OCI-LY1 (cell line): Measurements from ENCODE around the gene ALX4.

Experiments
- H2AFZ ChIP-seq: fragments of 200-600 bp; sonication (generic), shearing (Covaris generic); 2 replicates; pipeline ENCODE4 v1.6.0; 2014; ENCODE audit warnings: antibody characterized with exemption, mild to moderate bottlenecking, low read length
- H3F3A ChIP-seq: fragments of 200-600 bp; sonication (generic), shearing (Covaris generic); 2 replicates; pipeline ENCODE4 v1.6.0; 2014; ENCODE audit warnings: mild to moderate bottlenecking, antibody characterized with exemption, low read length, moderate library complexity; ENCODE audit not compliant: insufficient read depth
- H3K27ac ChIP-seq: fragments of 200-600 bp; sonication (generic); 2 replicates; pipeline ENCODE4 v1.5.1; 2014; ENCODE audit warnings: low read length, mixed run types, mild to moderate bottlenecking, low read depth; ENCODE audit not compliant: poor library complexity, severe bottlenecking
- H3K27me3 ChIP-seq: fragments of 200-600 bp; sonication (generic); 2 replicates; pipeline ENCODE4 v1.6.0; 2014; ENCODE audit warnings: antibody characterized with exemption, mild to moderate bottlenecking, low read length, moderate library complexity; ENCODE audit not compliant: insufficient read depth
- H3K36me3 ChIP-seq: fragments of 200-600 bp; sonication (generic); 2 replicates; pipeline ENCODE4 v1.6.1; 2014; ENCODE audit warnings: mild to moderate bottlenecking, antibody characterized with exemption, low read length, moderate library complexity, mixed read lengths; ENCODE audit not compliant: insufficient read depth
- H3K4me1 ChIP-seq: fragments of 200-600 bp; sonication (generic); 2 replicates; pipeline ENCODE4 v1.5.1; 2014; ENCODE audit warnings: mild to moderate bottlenecking, low read length, moderate library complexity; ENCODE audit not compliant: insufficient read depth, severe bottlenecking
- H3K4me2 ChIP-seq: fragments of 200-600 bp; sonication (generic), shearing (Covaris generic); 2 replicates; pipeline ENCODE4 v1.6.1; 2014; ENCODE audit warnings: low read length
- H3K4me3 ChIP-seq: fragments of 200-600 bp; sonication (generic); 2 replicates; pipeline ENCODE4 v1.5.1; 2014; ENCODE audit warnings: low read length, low read depth, mild to moderate bottlenecking, mixed read lengths; ENCODE audit not compliant: poor library complexity, severe bottlenecking
- H3K79me2 ChIP-seq: fragments of 200-600 bp; shearing (Covaris generic); 2 replicates; pipeline ENCODE4 v1.6.1; 2016; ENCODE audit warnings: mixed run types, low read length, mixed read lengths; ENCODE audit not compliant: insufficient read depth
- H3K9ac ChIP-seq: fragments of 200-600 bp; sonication (generic), shearing (Covaris generic); 2 replicates; pipeline ENCODE4 v1.6.1; 2014; ENCODE audit warnings: mild to moderate bottlenecking, low read length, mixed read lengths
- H3K9me2 ChIP-seq: fragments of 200-600 bp; sonication (generic), shearing (Covaris generic); 2 replicates; pipeline ENCODE4 v1.6.1; 2014; ENCODE audit warnings: low read depth, mild to moderate bottlenecking, low read length, mixed read lengths
- H3K9me3 ChIP-seq: fragments of 200-600 bp; shearing (Covaris generic); 2 replicates; pipeline ENCODE4 v1.6.1; 2014; ENCODE audit warnings: low read length, mixed read lengths
- H4K20me1 ChIP-seq: fragments of 200-600 bp; sonication (generic), shearing (Covaris generic); 2 replicates; pipeline ENCODE4 v1.6.0; 2016; ENCODE audit warnings: mild to moderate bottlenecking, low read length; ENCODE audit not compliant: insufficient read depth
- EZH2 ChIP-seq: fragments of 200-600 bp; sonication (generic), shearing (Covaris generic); IDR thresholded peaks from 2 replicates; pipeline ENCODE4 v1.8.0; 2017; ENCODE audit warnings: borderline replicate concordance, mixed run types, mild to moderate bottlenecking, antibody characterized with exemption, low read length, moderate library complexity, mixed read lengths
- TF ChIP-seq, protein P1 (sequence below): fragments of 200-600 bp; sonication (generic), shearing (Covaris generic); IDR thresholded peaks from 2 replicates; pipeline ENCODE4 v1.5.1; 2017; ENCODE audit warnings: mild to moderate bottlenecking, antibody characterized with exemption, low read length, moderate library complexity, mixed read lengths

The ALX4 gene

GRCh38 chr11:44288133-44288526 is 21.8 kb downstream of the ALX4 start:
- no peak overlapping the region for H3K4me3 ChIP-seq
- H3K36me3 ChIP-seq: no peaks in the 10 kb centered on the region
- H3K9ac ChIP-seq: no peak overlapping the region
- no peak overlapping the region for H3K4me2 ChIP-seq
- H3K27ac ChIP-seq: no peak overlapping the region
- no peaks in the 10 kb centered on the region for H3K79me2 ChIP-seq
- H3K9me3 ChIP-seq: no peaks in the 10 kb centered on the region
- H2AFZ ChIP-seq: no peak overlapping the region
- H4K20me1 ChIP-seq: no peaks in the 10 kb centered on the region
- TF ChIP-seq, protein P1, sequence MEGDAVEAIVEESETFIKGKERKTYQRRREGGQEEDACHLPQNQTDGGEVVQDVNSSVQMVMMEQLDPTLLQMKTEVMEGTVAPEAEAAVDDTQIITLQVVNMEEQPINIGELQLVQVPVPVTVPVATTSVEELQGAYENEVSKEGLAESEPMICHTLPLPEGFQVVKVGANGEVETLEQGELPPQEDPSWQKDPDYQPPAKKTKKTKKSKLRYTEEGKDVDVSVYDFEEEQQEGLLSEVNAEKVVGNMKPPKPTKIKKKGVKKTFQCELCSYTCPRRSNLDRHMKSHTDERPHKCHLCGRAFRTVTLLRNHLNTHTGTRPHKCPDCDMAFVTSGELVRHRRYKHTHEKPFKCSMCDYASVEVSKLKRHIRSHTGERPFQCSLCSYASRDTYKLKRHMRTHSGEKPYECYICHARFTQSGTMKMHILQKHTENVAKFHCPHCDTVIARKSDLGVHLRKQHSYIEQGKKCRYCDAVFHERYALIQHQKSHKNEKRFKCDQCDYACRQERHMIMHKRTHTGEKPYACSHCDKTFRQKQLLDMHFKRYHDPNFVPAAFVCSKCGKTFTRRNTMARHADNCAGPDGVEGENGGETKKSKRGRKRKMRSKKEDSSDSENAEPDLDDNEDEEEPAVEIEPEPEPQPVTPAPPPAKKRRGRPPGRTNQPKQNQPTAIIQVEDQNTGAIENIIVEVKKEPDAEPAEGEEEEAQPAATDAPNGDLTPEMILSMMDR: no peak
- no peak for TF ChIP-seq EZH2
- H3F3A ChIP-seq: no peaks in the 10 kb centered on the region
- no peaks in the 10 kb centered on the region for H3K4me1 ChIP-seq
- H3K9me2 ChIP-seq: no peaks in the 10 kb centered on the region
- H3K27me3 ChIP-seq: no peaks in the 10 kb centered on the region

- no peak overlapping the region for H2AFZ ChIP-seq
- H3F3A ChIP-seq: no peaks in the 10 kb centered on the region
- no peaks in the 10 kb centered on the region for H3K9me3 ChIP-seq
- no peaks in the 10 kb centered on the region for H3K9me2 ChIP-seq
- H3K4me3 ChIP-seq: no peak overlapping the region
- H3K79me2 ChIP-seq: no peaks in the 10 kb centered on the region
- H3K9ac ChIP-seq: no peak overlapping the region
- H4K20me1 ChIP-seq: no peaks in the 10 kb centered on the region
- no peaks in the 10 kb centered on the region for H3K36me3 ChIP-seq
- H3K4me2 ChIP-seq: no peak overlapping the region
- H3K27me3 ChIP-seq: no peaks in the 10 kb centered on the region
- no peak overlapping the region for H3K27ac ChIP-seq
- no peak for TF ChIP-seq EZH2
- TF ChIP-seq, protein P1: no peak
- no peaks in the 10 kb centered on the region for H3K4me1 ChIP-seq
Measured at GRCh38 chr11:44286911-44287310, 23.0 kb downstream of the ALX4 start.

DNA sequence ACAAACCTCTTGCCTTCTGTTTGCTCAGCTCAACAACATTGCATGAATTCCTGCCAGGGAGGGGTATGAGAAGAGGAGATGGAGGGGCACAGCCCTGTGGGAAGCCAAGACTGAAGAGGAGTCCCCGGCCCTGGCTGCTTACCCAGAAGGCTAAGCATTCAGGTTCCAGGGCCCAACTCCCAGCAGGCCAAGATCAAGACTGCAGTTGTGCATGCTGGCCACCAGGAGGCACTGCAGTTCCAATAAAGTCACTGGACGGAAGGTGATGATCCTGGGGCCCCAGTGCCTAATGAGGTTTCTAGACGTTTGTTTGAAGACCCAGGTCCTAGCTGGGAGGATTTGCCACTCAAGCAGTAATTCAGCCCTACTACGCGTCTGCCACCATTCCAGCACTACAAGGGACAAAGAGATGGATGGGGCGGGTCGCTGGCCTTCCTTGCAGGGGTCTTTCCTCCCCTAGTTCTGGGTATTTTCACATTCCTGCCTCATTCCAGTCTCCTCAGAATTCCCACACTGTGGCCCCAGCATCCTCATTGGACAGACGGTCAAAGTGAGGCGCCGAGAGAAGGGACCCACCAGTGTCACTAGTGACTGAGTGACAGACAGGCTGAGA is 23.6 kb downstream of the ALX4 start:
- no peaks in the 10 kb centered on the region for H3K9me2 ChIP-seq
- H3K9ac ChIP-seq: no peak overlapping the region
- TF ChIP-seq, protein P1: peak; percentile 94
- no peak for TF ChIP-seq EZH2
- H4K20me1 ChIP-seq: no peaks in the 10 kb centered on the region
- H3K27ac ChIP-seq: no peak overlapping the region
- H3K27me3 ChIP-seq: 0 out of 2 replicates have a peak, but pooled peaks cover 5% of the 10 kb centered on the region
- H3K79me2 ChIP-seq: no peaks in the 10 kb centered on the region
- no peak overlapping the region for H3K4me2 ChIP-seq
- no peak overlapping the region for H3K4me3 ChIP-seq
- H3K9me3 ChIP-seq: no peaks in the 10 kb centered on the region
- no peaks in the 10 kb centered on the region for H3K4me1 ChIP-seq
- no peaks in the 10 kb centered on the region for H3F3A ChIP-seq
- H3K36me3 ChIP-seq: no peaks in the 10 kb centered on the region
- H2AFZ ChIP-seq: no peak overlapping the region
